GM18519 (cell line): ENCODE measurements around the gene TMEM39A.
A peak's percentile ranks its signal among the peaks of the same experiment; 100 is the strongest.

ENCODE experiments used
- ATAC-seq: cut with Tn5 transposase; IDR thresholded peaks from one replicate; pipeline ENCODE4 v1.9.1; 2021; ENCODE audit warnings: mild to moderate bottlenecking, moderate library complexity; ENCODE audit not compliant: unreplicated experiment, low FRiP score

The TMEM39A gene

DNA sequence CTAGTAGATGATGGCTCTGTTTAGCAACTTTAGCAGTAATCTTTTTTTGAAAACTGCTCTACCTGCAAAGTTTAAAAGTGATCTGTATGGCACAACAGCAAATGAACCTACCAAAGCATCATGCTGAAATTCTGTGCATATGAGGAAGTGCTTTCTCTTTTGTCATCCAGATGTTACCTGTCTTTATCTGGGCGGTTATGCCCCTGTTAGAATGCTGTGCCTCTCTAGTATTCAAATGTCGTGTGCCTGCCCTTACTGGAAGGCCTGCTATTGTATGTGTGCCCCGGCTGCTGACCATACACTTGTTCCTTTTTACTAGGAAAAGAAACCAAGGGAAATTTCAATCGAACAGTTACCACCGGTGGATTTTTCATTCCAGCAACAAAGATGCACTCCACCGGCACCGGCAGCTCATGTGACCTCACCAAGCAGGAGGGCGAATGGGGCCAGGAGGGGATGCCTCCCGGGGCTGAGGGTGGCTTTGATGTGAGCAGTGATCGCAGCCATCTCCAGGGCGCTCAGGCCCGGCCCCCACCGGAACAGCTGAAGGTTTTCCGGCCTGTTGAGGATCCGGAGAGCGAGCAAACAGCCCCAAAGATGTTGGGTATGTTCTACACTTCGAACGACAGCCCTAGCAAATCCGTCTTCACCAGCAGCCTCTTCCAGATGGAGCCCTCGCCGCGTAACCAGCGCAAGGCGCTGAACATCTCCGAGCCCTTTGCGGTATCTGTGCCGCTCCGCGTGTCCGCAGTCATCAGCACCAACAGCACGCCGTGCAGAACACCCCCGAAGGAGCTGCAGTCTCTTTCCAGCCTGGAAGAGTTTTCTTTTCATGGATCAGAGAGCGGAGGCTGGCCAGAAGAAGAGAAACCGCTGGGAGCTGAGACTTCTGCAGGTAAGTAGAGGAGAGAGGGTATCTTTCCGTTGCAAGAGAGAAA is 61.6 kb downstream of the TMEM39A start:
- ATAC-seq, result peak; percentile 46

GRCh38 chr3:119401069-119401468 is 62.3 kb downstream of the TMEM39A start:
- no peak for ATAC-seq

DNA sequence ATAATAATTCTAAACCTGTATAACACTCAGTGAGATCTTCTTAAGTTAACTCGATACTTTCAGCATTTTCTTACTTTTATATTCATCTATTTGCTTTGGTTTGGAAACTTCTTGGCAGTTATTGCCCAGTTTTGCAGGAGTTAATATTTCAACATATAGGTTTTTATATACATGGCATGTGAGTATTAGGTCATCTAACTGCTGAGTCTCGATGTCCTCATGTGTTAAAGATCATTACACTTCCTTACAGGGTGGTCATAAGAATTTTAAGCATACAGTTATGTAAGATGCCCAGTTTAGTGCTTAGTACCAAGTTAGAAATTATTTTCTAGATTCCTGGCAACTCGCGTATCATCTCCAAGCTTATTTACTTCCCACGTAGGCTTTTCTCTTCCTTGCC is 62.9 kb downstream of the TMEM39A start:
- no peak for ATAC-seq

DNA sequence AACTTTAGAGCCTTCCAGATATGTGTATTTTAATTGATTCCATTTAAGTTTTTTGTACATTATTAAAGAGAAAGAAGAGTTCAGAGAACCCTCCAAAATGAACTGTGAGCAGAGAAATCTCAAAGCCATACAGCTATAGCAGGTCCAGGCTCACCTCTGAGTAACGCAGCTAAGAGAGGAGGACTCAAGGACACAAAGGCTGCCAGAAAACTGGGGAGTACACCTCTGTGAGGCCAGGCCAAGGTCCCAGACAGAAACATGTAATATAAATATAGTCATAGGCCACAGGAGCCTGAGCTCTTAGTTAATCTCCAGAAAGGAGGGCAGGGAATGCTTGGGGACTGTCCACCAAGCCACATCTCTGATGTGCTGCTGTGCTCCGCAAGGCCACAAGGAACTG is 66.5 kb downstream of the TMEM39A start:
- no peak for ATAC-seq

GRCh38 chr3:119395923-119396358 is 67.5 kb downstream of the TMEM39A start:
- ATAC-seq, result peak; percentile 56

- no peak for ATAC-seq
Measured at GRCh38 chr3:119388577-119388976, 74.8 kb downstream of the TMEM39A start.

- no peak for ATAC-seq
Measured at GRCh38 chr3:119382134-119382533, 81.3 kb downstream of the TMEM39A start.

DNA sequence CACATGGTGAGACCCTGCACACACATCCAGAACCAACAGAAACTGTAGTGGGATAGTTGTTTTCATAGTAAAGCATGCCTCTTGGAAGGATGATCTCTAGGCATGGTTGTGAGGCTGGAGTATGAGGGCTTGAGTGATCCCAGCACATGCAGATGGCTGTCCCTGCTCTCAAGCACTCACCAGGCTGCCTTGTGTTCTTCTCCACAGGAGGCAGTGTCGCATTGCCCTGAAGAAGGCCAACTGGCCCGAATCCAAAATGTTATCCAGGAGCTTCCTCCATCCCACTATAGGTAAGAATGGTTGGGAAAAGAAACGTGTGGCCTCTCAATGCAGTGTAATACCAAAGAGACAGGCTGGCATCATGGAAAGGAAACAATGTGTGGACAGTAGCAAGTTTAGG is 82.7 kb downstream of the TMEM39A start:
- ATAC-seq, result no peak
